OCI-LY7 (cell line): Measurements from ENCODE around the gene SLC25A25. TPM values are rescaled to one million over a fixed set of nuclear protein-coding genes. Genes with fewer than 3 reads are reported as not detected.

Experiments used
- BruUV-seq: library from RNA; stranded (reverse); fragments of 400-500 nt; replicated peaks from 2 replicates; lab custom pipeline; 2021; lab: Mats Ljungman, UMichigan
- CTCF ChIA-PET: fragments of 300-600 bp; sonication (Branson Sonifier 250); formaldehyde crosslinking; loops from one replicate; lab custom pipeline; 2022; ENCODE audit warnings: antibody characterized with exemption; ENCODE audit not compliant: unreplicated experiment; lab: Charles Lee
- POLR2A ChIA-PET: fragments of 300-600 bp; sonication (Branson Sonifier 250); formaldehyde crosslinking; loops from one replicate; lab custom pipeline; 2022; ENCODE audit warnings: antibody characterized with exemption; lab: Charles Lee
- DNase-seq: peaks from one replicate; pipeline ENCODE4 v3.0.0-alpha.2; 2015; ENCODE audit warnings: low spot score
- H2AFZ ChIP-seq: fragments of 200-600 bp; sonication (generic), shearing (Covaris generic); 2 replicates; pipeline ENCODE4 v1.6.1; 2014; ENCODE audit warnings: mild to moderate bottlenecking, antibody characterized with exemption, low read length, moderate library complexity
- H3K27ac ChIP-seq: fragments of 200-600 bp; sonication (generic); 2 replicates; pipeline ENCODE4 v1.5.1; 2014; ENCODE audit warnings: mixed run types, low read depth, mild to moderate bottlenecking, moderate library complexity, low read length, inconsistent platforms; ENCODE audit not compliant: poor library complexity, severe bottlenecking
- H3K36me3 ChIP-seq: fragments of 200-600 bp; sonication (generic); 2 replicates; pipeline ENCODE4 v1.6.1; 2014; ENCODE audit warnings: mild to moderate bottlenecking, antibody characterized with exemption, low read length, moderate library complexity, mixed read lengths; ENCODE audit not compliant: insufficient read depth
- H3K4me1 ChIP-seq: fragments of 200-600 bp; sonication (generic); 2 replicates; pipeline ENCODE4 v1.5.1; 2014; ENCODE audit warnings: mild to moderate bottlenecking, low read length; ENCODE audit not compliant: insufficient read depth, poor library complexity, severe bottlenecking
- H3K4me2 ChIP-seq: fragments of 200-600 bp; sonication (generic); 2 replicates; pipeline ENCODE4 v1.6.1; 2014; ENCODE audit warnings: mild to moderate bottlenecking, low read length
- H3K4me3 ChIP-seq: fragments of 200-600 bp; sonication (generic); 2 replicates; pipeline ENCODE4 v1.5.1; 2014; ENCODE audit warnings: mild to moderate bottlenecking, low read depth, low read length; ENCODE audit not compliant: poor library complexity, severe bottlenecking
- H3K79me2 ChIP-seq: fragments of 200-600 bp; sonication (generic); 2 replicates; pipeline ENCODE4 v1.6.1; 2016; ENCODE audit warnings: low read depth, mild to moderate bottlenecking, low read length, moderate library complexity, mixed read lengths; ENCODE audit not compliant: insufficient read depth
- H3K9me2 ChIP-seq: fragments of 200-600 bp; sonication (generic); 2 replicates; pipeline ENCODE4 v1.6.1; 2016; ENCODE audit warnings: mild to moderate bottlenecking, low read length, mixed read lengths; ENCODE audit not compliant: insufficient read depth
- H3K9me3 ChIP-seq: fragments of 200-600 bp; sonication (generic); 2 replicates; pipeline ENCODE4 v1.6.1; 2014; ENCODE audit warnings: mild to moderate bottlenecking, mixed run types, low read length, mixed read lengths
- H4K20me1 ChIP-seq: fragments of 200-600 bp; sonication (generic); 2 replicates; pipeline ENCODE4 v1.6.1; 2014; ENCODE audit warnings: mild to moderate bottlenecking, antibody characterized with exemption, low read length, moderate library complexity, mixed read lengths; ENCODE audit not compliant: insufficient read depth
- CTCF ChIP-seq: fragments of 200-600 bp; sonication (generic); conservative IDR thresholded peaks from 2 replicates; pipeline ENCODE4 v1.5.1; 2014; ENCODE audit warnings: mild to moderate bottlenecking, antibody characterized with exemption, low read length, moderate library complexity, mixed read lengths
- EZH2phosphoT487 ChIP-seq: fragments of 200-600 bp; sonication (generic); IDR thresholded peaks from 2 replicates; pipeline ENCODE4 v1.6.1; 2018; ENCODE audit warnings: low read depth, borderline replicate concordance, mild to moderate bottlenecking, mixed run types, antibody characterized with exemption, low read length, moderate library complexity, mixed read lengths
- intact Hi-C: fragments of 100-400 bp; cut with micrococcal nuclease; formaldehyde crosslinking; loops from one replicate; pipeline ENCODE4 v1.10.0; 2022; ENCODE audit not compliant: unreplicated experiment
- total RNA-seq, 2 experiments: library from RNA; depleted of rRNA in 1 of 2; stranded (reverse); fragments of >200 nt in 1 of 2; shearing (Covaris generic) in 1 of 2; gene quantifications; 2 replicates each; pipeline ENCODE4 v1.2.3, GENCODE V29; 2014 to 2022

The SLC25A25 gene
- total RNA-seq, 2 experiments from 2014 or later = 17.6 to 21.4 TPM

GRCh38 chr9:128142061-128142460 lies 74.0 kb downstream of the SLC25A25 start:
- Histone ChIP-seq H3K4me1 (no peaks in the 10 kb centered on the region), H3K9me3 (no peaks in the 10 kb centered on the region), H3K4me3 (no peak overlapping the region), H3K4me2 (no peak overlapping the region), H3K9me2 (no peaks in the 10 kb centered on the region), H2AFZ (no peak overlapping the region), H3K79me2 (no peaks in the 10 kb centered on the region), H3K27ac (no peak overlapping the region), H4K20me1 (no peaks in the 10 kb centered on the region), H3K36me3 (no peaks in the 10 kb centered on the region)
- DNase-seq = no peak
- no TSS peak for BruUV-seq
- intact Hi-C loops = no loop called here
- POLR2A ChIA-PET = interaction anchor here (0.5 to 0.9 kb wide), 4 partner anchors 18 to 299 kb away, joined by 3 to 5 read pairs (median 4); partner anchors contain the start of gene BBLN
- TF ChIP-seq EZH2phosphoT487 (no peak), CTCF (no peak)
- CTCF ChIA-PET = interaction anchor here (1.1 kb wide), 1 partner anchor 16 kb away, joined by 3 read pairs; no protein-coding TSS in a partner anchor

GRCh38 chr9:128142596-128142995 lies 74.6 kb downstream of the SLC25A25 start:
- Histone ChIP-seq H3K4me3 (no peak overlapping the region), H3K27ac (no peak overlapping the region), H3K9me2 (no peaks in the 10 kb centered on the region), H3K4me1 (no peaks in the 10 kb centered on the region), H3K4me2 (no peak overlapping the region), H3K36me3 (no peaks in the 10 kb centered on the region), H3K79me2 (no peaks in the 10 kb centered on the region), H2AFZ (no peak overlapping the region), H3K9me3 (no peaks in the 10 kb centered on the region), H4K20me1 (no peaks in the 10 kb centered on the region)
- CTCF ChIA-PET = interaction anchor here (0.7 kb wide), 1 partner anchor 171 kb away, joined by 3 read pairs; no protein-coding TSS in a partner anchor
- POLR2A ChIA-PET = interaction anchor here (0.5 to 0.9 kb wide), 3 partner anchors 17 to 84 kb away, joined by 3 to 5 read pairs (median 4); partner anchors contain the start of gene BBLN
- TF ChIP-seq CTCF = no peak
- TF ChIP-seq EZH2phosphoT487 = no peak
- BruUV-seq = no TSS peak
- intact Hi-C loops = no loop called here
- no peak for DNase-seq

DNA sequence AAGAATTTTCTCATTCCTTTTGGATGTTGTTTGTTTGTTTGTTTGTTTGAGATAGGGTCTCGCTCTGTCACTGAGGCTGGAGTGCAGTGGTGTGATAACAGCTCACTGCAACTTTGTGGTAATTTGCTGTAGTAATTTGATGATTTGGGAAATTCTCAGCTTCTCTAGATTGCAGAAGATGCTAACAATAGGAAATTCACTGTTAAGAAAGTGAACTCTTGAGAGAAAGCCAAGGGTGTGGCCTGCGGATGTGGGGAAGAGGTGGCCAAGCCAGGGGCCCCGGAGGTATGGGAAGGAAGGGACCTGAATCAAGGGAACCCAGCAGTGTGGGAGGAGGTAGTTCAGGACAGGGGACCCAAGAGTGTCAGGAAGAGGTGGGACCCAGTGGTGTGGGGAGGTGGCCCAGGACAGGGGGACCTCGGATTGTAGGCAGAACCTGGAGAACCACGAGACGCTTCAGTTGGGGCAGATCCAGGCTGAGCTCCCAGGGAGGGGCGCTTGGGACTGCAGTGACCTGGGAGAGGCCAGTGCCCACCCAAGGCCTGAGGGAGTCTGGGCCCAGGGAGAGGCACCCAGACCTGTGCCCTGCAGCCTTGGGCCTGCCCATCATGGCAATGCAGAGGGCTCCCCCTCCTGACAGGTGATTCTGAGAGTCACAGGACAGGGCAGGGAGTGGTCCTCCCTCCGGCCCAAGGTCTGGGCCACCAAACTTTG lies 75.7 kb downstream of the SLC25A25 start:
- DNase-seq = no peak
- intact Hi-C loops = no loop called here
- Histone ChIP-seq H3K9me3 (no peaks in the 10 kb centered on the region), H3K4me2 (no peak overlapping the region), H3K4me3 (no peak overlapping the region), H3K79me2 (no peaks in the 10 kb centered on the region), H3K27ac (no peak overlapping the region), H2AFZ (no peak overlapping the region), H3K9me2 (no peaks in the 10 kb centered on the region), H3K36me3 (no peaks in the 10 kb centered on the region), H4K20me1 (no peaks in the 10 kb centered on the region), H3K4me1 (no peaks in the 10 kb centered on the region)
- POLR2A ChIA-PET = interaction anchor here (0.7 kb wide), 1 partner anchor 194 kb away, joined by 3 read pairs; no protein-coding TSS in a partner anchor
- CTCF ChIA-PET = no interaction called here
- no TSS peak for BruUV-seq
- no peak for TF ChIP-seq CTCF
- TF ChIP-seq EZH2phosphoT487 = no peak
